ENCODE measurements around the gene FRMD4A. TPM values are rescaled to one million over a fixed set of nuclear protein-coding genes. Genes with fewer than 3 reads are reported as not detected.

Gene FRMD4A
- total RNA-seq, 2 donors from 2014 or later: 55.9 to 81.0 TPM

DNA sequence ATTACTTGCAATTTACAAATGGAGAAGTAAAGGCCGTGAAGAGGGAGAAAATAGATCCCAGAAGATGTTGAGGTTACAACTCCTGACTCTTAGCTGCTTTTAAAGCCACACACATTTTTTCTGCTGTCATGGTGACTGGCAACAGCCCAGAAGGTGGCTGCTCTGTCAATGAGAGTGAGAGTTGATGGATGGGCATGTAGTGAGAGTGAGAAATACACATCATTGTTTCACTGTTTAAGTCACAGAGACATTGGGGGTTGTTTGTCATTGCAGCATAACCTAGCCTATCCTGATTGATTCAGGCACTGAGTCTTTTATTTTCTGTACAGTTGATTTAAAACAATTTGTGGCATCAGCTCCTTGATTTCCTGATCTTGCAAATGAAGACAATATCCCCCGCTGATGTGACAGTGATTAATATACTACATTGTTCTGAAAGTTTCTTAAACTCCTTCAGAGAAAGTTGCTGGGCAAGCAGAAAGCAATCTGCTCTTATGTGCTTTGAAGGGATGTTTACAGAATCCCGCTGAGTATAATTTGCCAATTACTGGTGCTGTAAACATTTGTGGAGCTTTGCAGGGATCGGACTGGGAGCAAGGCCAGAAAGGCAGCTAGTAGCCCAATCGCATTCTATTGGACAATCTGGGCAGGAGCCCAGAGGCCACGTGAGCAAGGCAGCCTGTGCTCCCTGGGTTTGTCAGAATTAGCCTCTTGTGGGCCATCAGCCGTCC lies 514.4 kb downstream of the FRMD4A start:
- H3K9me3 ChIP-seq: no peaks in the 10 kb centered on the region
- no peak for DNase-seq (ENCODE audit: low spot score)
- no peaks in the 10 kb centered on the region for H3K27me3 ChIP-seq (replicated peaks; ENCODE audit: insufficient read depth)
- TF ChIP-seq, protein P1, sequence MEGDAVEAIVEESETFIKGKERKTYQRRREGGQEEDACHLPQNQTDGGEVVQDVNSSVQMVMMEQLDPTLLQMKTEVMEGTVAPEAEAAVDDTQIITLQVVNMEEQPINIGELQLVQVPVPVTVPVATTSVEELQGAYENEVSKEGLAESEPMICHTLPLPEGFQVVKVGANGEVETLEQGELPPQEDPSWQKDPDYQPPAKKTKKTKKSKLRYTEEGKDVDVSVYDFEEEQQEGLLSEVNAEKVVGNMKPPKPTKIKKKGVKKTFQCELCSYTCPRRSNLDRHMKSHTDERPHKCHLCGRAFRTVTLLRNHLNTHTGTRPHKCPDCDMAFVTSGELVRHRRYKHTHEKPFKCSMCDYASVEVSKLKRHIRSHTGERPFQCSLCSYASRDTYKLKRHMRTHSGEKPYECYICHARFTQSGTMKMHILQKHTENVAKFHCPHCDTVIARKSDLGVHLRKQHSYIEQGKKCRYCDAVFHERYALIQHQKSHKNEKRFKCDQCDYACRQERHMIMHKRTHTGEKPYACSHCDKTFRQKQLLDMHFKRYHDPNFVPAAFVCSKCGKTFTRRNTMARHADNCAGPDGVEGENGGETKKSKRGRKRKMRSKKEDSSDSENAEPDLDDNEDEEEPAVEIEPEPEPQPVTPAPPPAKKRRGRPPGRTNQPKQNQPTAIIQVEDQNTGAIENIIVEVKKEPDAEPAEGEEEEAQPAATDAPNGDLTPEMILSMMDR (IDR thresholded peaks at IDR 0.05): no peak
- no peak overlapping the region for H3K4me3 ChIP-seq
- H3K4me1 ChIP-seq (ENCODE audit: control insufficient read depth in 1 of 2, low read depth in 2 of 2): peaks cover 3 to 42% of the 10 kb centered on the region in 2 donors
- H3K27ac ChIP-seq: peak overlapping the region in 1 of 2 donors; percentile 2
- no peaks in the 10 kb centered on the region for H3K36me3 ChIP-seq
- no peak for ATAC-seq (ENCODE audit: insufficient number of reproducible peaks, low FRiP score, low read depth)

DNA sequence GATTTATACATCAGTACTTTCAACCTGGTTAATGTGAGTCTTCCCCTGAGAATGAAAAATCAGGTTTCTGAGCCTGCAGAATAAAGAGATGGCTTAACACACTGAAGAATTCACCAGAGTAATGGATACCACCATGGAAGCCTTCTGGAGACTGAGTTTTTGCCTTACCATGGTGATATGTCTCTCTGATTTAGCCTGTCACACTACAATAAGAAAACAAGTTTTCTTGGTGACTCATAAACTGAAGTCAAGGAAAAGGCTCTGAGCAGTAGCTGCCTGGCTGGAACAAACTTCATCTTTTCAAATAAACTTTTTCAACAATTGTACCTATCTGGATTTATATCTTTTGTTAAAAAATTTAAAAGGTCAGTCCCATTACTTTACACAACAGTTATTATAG lies 515.0 kb downstream of the FRMD4A start:
- DNase-seq (ENCODE audit: low spot score) (no peak), ATAC-seq (ENCODE audit: insufficient number of reproducible peaks, low FRiP score, low read depth) (peak; percentile 61)
- peak overlapping the region in 1 of 2 donors; percentile 2 for H3K27ac ChIP-seq
- no peaks in the 10 kb centered on the region for H3K36me3 ChIP-seq
- no peaks in the 10 kb centered on the region for H3K27me3 ChIP-seq (replicated peaks; ENCODE audit: insufficient read depth)
- no peak overlapping the region for H3K4me3 ChIP-seq
- H3K4me1 ChIP-seq (ENCODE audit: control insufficient read depth in 1 of 2, low read depth in 2 of 2): peaks cover 3 to 36% of the 10 kb centered on the region in 2 donors
- TF ChIP-seq, protein P1 (IDR thresholded peaks at IDR 0.05): no peak
- no peaks in the 10 kb centered on the region for H3K9me3 ChIP-seq

DNA sequence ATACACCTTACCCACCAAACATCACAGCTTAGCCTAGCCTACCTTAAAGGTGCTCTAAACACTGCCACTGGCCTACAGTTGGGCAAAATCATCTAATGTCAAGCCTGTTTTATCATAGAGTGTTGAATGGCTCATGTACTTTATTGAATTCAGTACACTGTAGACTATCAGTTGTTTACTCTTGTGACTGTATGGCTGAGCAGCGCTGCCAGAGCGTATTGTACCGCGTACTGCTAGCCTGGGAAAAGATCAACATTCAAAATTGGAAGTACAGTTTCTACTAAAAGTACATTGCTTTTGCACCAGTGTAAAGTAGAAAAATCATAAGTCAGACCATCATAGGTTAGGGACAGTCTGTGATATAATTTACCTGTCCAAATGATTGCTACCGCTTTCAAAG lies 517.2 kb downstream of the FRMD4A start:
- no peaks in the 10 kb centered on the region for H3K9me3 ChIP-seq
- ATAC-seq (ENCODE audit: insufficient number of reproducible peaks, low FRiP score, low read depth) (no peak), DNase-seq (ENCODE audit: low spot score) (no peak)
- peaks cover 0 to 26% of the 10 kb centered on the region in 2 donors for H3K4me1 ChIP-seq (ENCODE audit: control insufficient read depth in 1 of 2, low read depth in 2 of 2)
- no peaks in the 10 kb centered on the region for H3K27me3 ChIP-seq (replicated peaks; ENCODE audit: insufficient read depth)
- TF ChIP-seq, protein P1 (IDR thresholded peaks at IDR 0.05): no peak
- H3K36me3 ChIP-seq: no peaks in the 10 kb centered on the region
- no peak overlapping the region for H3K27ac ChIP-seq
- H3K4me3 ChIP-seq: no peak overlapping the region

DNA sequence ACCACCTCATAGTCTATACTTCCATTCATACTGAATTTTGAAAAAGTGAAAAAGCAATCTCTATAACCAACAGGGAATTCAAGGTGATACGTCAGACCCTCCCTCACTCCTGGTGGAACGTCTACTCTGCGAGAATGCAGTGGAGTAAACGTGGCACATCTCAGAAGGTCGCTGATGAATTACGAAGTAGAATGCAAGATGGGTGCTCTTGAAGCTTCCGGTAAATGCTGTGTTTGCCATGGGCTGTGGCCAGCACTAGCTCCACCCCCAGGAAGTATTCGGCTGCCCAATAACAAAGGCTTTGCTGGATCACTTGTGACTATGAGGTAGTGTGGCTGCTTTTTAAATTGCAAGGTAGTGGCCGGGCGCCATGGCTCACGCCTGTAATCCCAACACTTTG lies 517.9 kb downstream of the FRMD4A start:
- TF ChIP-seq, protein P1 (IDR thresholded peaks at IDR 0.05): no peak
- Histone ChIP-seq H3K9me3 (no peaks in the 10 kb centered on the region), H3K4me1 (ENCODE audit: control insufficient read depth in 1 of 2, low read depth in 2 of 2) (peaks cover 0 to 26% of the 10 kb centered on the region in 2 donors), H3K36me3 (no peaks in the 10 kb centered on the region), H3K27me3 (replicated peaks; ENCODE audit: insufficient read depth) (no peaks in the 10 kb centered on the region), H3K27ac (no peak overlapping the region), H3K4me3 (no peak overlapping the region)
- ATAC-seq (ENCODE audit: insufficient number of reproducible peaks, low FRiP score, low read depth): no peak
- DNase-seq (ENCODE audit: low spot score): no peak

DNA sequence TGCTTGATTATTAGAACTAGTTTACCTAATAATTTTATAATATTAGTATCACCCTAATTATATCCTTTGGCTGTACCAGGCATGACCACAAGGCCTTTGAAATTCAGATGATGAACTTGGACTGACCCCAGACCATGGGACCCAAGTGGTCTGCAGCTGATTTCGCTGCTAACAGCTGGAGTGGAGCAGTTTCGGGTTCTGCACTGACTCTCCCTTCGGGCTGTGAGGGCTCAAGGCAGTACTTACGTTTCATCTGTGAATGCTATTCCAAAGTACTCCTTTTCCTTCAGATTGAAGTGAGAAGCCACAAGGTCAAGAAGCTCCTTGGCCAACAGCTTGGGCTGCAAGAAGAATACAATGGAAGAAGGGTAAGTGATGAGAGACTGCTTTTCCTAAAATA lies 520.2 kb downstream of the FRMD4A start:
- Histone ChIP-seq H3K4me1 (ENCODE audit: control insufficient read depth in 1 of 2, low read depth in 2 of 2) (peaks cover 0 to 9% of the 10 kb centered on the region in 2 donors), H3K27ac (no peak overlapping the region), H3K9me3 (no peaks in the 10 kb centered on the region), H3K27me3 (replicated peaks; ENCODE audit: insufficient read depth) (no peaks in the 10 kb centered on the region), H3K36me3 (no peaks in the 10 kb centered on the region), H3K4me3 (no peak overlapping the region)
- ATAC-seq (ENCODE audit: insufficient number of reproducible peaks, low FRiP score, low read depth) (no peak), DNase-seq (ENCODE audit: low spot score) (no peak)
- TF ChIP-seq, protein P1 (IDR thresholded peaks at IDR 0.05): no peak
